Neural progenitor cell (in vitro differentiated cells): ENCODE results near the gene ARHGAP24. TPM values are rescaled to one million over a fixed set of nuclear protein-coding genes. Genes with fewer than 3 reads are reported as not detected.

Experiments used
- DNase-seq: peaks from one replicate; pipeline ENCODE4 v3.0.0-alpha.2; 2016; ENCODE audit warnings: low spot score
- H2AFZ ChIP-seq: fragments of 200-600 bp; sonication (generic); replicated peaks from 2 replicates; pipeline ENCODE4 v1.6.1; 2016; ENCODE audit warnings: antibody characterized with exemption
- H3F3A ChIP-seq: fragments of 200-600 bp; sonication (generic); 2 replicates; pipeline ENCODE4 v1.6.1; 2016; ENCODE audit warnings: antibody characterized with exemption, low read depth
- H3K27ac ChIP-seq: fragments of 200-600 bp; sonication (generic); 2 replicates; pipeline ENCODE4 v1.5.1; 2016; ENCODE audit warnings: mild to moderate bottlenecking
- H3K27me3 ChIP-seq: fragments of 200-600 bp; sonication (generic); 2 replicates; pipeline ENCODE4 v1.6.1; 2016; ENCODE audit warnings: mild to moderate bottlenecking, moderate library complexity
- H3K36me3 ChIP-seq: fragments of 200-600 bp; sonication (generic); 2 replicates; pipeline ENCODE4 v1.5.1; 2016
- H3K4me1 ChIP-seq: fragments of 200-600 bp; sonication (generic); 2 replicates; pipeline ENCODE4 v1.6.1; 2016; ENCODE audit warnings: mixed run types
- H3K4me2 ChIP-seq: fragments of 200-600 bp; sonication (generic); 2 replicates; pipeline ENCODE4 v1.6.1; 2016
- H3K4me3 ChIP-seq: fragments of 200-600 bp; sonication (generic); 2 replicates; pipeline ENCODE4 v1.5.1; 2016
- H3K79me2 ChIP-seq: fragments of 200-600 bp; sonication (generic); 2 replicates; pipeline ENCODE4 v1.6.1; 2016; ENCODE audit warnings: low read depth
- H3K9ac ChIP-seq: fragments of 200-600 bp; sonication (generic); 2 replicates; pipeline ENCODE4 v1.6.1; 2016
- H3K9me3 ChIP-seq: fragments of 200-600 bp; sonication (generic); 2 replicates; pipeline ENCODE4 v1.5.1; 2016; ENCODE audit warnings: low read depth
- H4K20me1 ChIP-seq: fragments of 200-600 bp; sonication (generic); 2 replicates; pipeline ENCODE4 v1.6.1; 2016; ENCODE audit warnings: low read depth
- H3K27ac Mint-ChIP-seq: 3 replicates; pipeline ENCODE4 v1.8.0; 2021; ENCODE audit warnings: mixed read lengths
- H3K27me3 Mint-ChIP-seq: 2 replicates; pipeline ENCODE4 v1.8.0; 2022; ENCODE audit warnings: low read depth, mild to moderate bottlenecking, inconsistent platforms, moderate library complexity, mixed read lengths; ENCODE audit not compliant: insufficient read depth
- H3K36me3 Mint-ChIP-seq: 3 replicates; pipeline ENCODE4 v1.8.0; 2021; ENCODE audit warnings: mixed read lengths
- H3K4me1 Mint-ChIP-seq: 3 replicates; pipeline ENCODE4 v1.8.0; 2021; ENCODE audit warnings: mixed read lengths
- H3K4me3 Mint-ChIP-seq: 3 replicates; pipeline ENCODE4 v1.8.0; 2021; ENCODE audit warnings: mild to moderate bottlenecking, moderate library complexity, mixed read lengths
- H3K9me3 Mint-ChIP-seq: 3 replicates; pipeline ENCODE4 v1.8.0; 2020; ENCODE audit warnings: mixed read lengths
- CTCF ChIP-seq: fragments of 200-600 bp; sonication (generic); IDR thresholded peaks from 2 replicates; pipeline ENCODE4 v1.5.1; 2017; ENCODE audit warnings: antibody characterized with exemption, mild to moderate bottlenecking
- EZH2 ChIP-seq: fragments of 200-600 bp; sonication (generic); IDR thresholded peaks from 2 replicates; pipeline ENCODE4 v1.6.1; 2017; ENCODE audit warnings: antibody characterized with exemption, mild to moderate bottlenecking, moderate library complexity
- EZH2phosphoT487 ChIP-seq: fragments of 200-600 bp; sonication (generic); IDR thresholded peaks from 2 replicates; pipeline ENCODE4 v1.6.1; 2017; ENCODE audit warnings: antibody characterized with exemption
- total RNA-seq: library from RNA; depleted of rRNA; stranded (reverse); fragments of >200 nt; gene quantifications from 2 replicates; pipeline ENCODE4 v1.2.3, GENCODE V29; 2015; ENCODE audit warnings: low replicate concordance

Gene ARHGAP24
- total RNA-seq, 1 donor from 2014 or later: 2.2 TPM

- Mint-ChIP-seq H3K27me3 (no peaks in the 10 kb centered on the region), H3K9me3 (no peaks in the 10 kb centered on the region), H3K4me3 (no peak overlapping the region), H3K4me1 (peaks cover 48% of the 10 kb centered on the region), H3K27ac (no peak overlapping the region), H3K36me3 (no peaks in the 10 kb centered on the region)
- H3K4me2 ChIP-seq: peak overlapping the region; percentile 4
- H3K9ac ChIP-seq: no peak overlapping the region
- peaks cover 14% of the 10 kb centered on the region for H3F3A ChIP-seq
- no peak overlapping the region for H3K27ac ChIP-seq
- H3K79me2 ChIP-seq: no peaks in the 10 kb centered on the region
- no peaks in the 10 kb centered on the region for H3K9me3 ChIP-seq
- no peaks in the 10 kb centered on the region for H4K20me1 ChIP-seq
- no peaks in the 10 kb centered on the region for H3K27me3 ChIP-seq
- peaks cover 25% of the 10 kb centered on the region for H3K4me1 ChIP-seq
- no peak overlapping the region for H3K4me3 ChIP-seq
- DNase-seq: no peak
- no peaks in the 10 kb centered on the region for H3K36me3 ChIP-seq
- no peak overlapping the region for H2AFZ ChIP-seq
- TF ChIP-seq CTCF (no peak), EZH2phosphoT487 (no peak), EZH2 (no peak)
Measured at GRCh38 chr4:85824166-85824945, 349.4 kb downstream of the ARHGAP24 start.

- Histone ChIP-seq H2AFZ (peak overlapping the region; percentile 27), H4K20me1 (no peaks in the 10 kb centered on the region), H3K79me2 (no peaks in the 10 kb centered on the region), H3K27ac (no peak overlapping the region), H3K9ac (no peak overlapping the region), H3F3A (peaks cover 14% of the 10 kb centered on the region), H3K4me2 (peak overlapping the region; percentile 43), H3K9me3 (no peaks in the 10 kb centered on the region), H3K4me1 (peaks cover 25% of the 10 kb centered on the region), H3K4me3 (no peak overlapping the region), H3K27me3 (no peaks in the 10 kb centered on the region), H3K36me3 (no peaks in the 10 kb centered on the region)
- TF ChIP-seq CTCF (peak; percentile 28), EZH2phosphoT487 (no peak), EZH2 (no peak)
- H3K9me3 Mint-ChIP-seq: no peaks in the 10 kb centered on the region
- H3K27ac Mint-ChIP-seq: peak overlapping the region; percentile 79
- peaks cover 58% of the 10 kb centered on the region for H3K4me1 Mint-ChIP-seq
- peak overlapping the region; percentile 12 for H3K4me3 Mint-ChIP-seq
- no peaks in the 10 kb centered on the region for H3K27me3 Mint-ChIP-seq
- peak; percentile 58 for DNase-seq
- H3K36me3 Mint-ChIP-seq: no peaks in the 10 kb centered on the region
Measured at GRCh38 chr4:85826060-85826678, 351.2 kb downstream of the ARHGAP24 start.

- H3K79me2 ChIP-seq: no peaks in the 10 kb centered on the region
- no peak overlapping the region for H3K27ac ChIP-seq
- TF ChIP-seq EZH2: no peak
- TF ChIP-seq EZH2phosphoT487: no peak
- no peak for TF ChIP-seq CTCF
- H3K36me3 ChIP-seq: no peaks in the 10 kb centered on the region
- H3K4me3 Mint-ChIP-seq: peak overlapping the region; percentile 54
- peaks cover 14% of the 10 kb centered on the region for H3F3A ChIP-seq
- H3K4me1 ChIP-seq: peaks cover 42% of the 10 kb centered on the region
- peak overlapping the region; percentile 91 for H2AFZ ChIP-seq
- no peaks in the 10 kb centered on the region for H3K9me3 ChIP-seq
- H3K4me3 ChIP-seq: no peak overlapping the region
- peak overlapping the region; percentile 92 for H3K27ac Mint-ChIP-seq
- H3K27me3 Mint-ChIP-seq: no peaks in the 10 kb centered on the region
- no peak for DNase-seq
- H3K4me1 Mint-ChIP-seq: peaks cover 74% of the 10 kb centered on the region
- H3K27me3 ChIP-seq: no peaks in the 10 kb centered on the region
- peak overlapping the region; percentile 48 for H3K4me2 ChIP-seq
- H3K9me3 Mint-ChIP-seq: no peaks in the 10 kb centered on the region
- no peaks in the 10 kb centered on the region for H4K20me1 ChIP-seq
- no peak overlapping the region for H3K9ac ChIP-seq
- no peaks in the 10 kb centered on the region for H3K36me3 Mint-ChIP-seq
Measured at GRCh38 chr4:85828027-85828890, 353.3 kb downstream of the ARHGAP24 start.
